HG03457 (cell line): ENCODE results near the gene SLC10A7.

Experiments used
- ATAC-seq: cut with Tn5 transposase; IDR thresholded peaks from one replicate; pipeline ENCODE4 v1.9.1; 2021; ENCODE audit warnings: moderate number of reproducible peaks; ENCODE audit not compliant: unreplicated experiment

The SLC10A7 gene

DNA sequence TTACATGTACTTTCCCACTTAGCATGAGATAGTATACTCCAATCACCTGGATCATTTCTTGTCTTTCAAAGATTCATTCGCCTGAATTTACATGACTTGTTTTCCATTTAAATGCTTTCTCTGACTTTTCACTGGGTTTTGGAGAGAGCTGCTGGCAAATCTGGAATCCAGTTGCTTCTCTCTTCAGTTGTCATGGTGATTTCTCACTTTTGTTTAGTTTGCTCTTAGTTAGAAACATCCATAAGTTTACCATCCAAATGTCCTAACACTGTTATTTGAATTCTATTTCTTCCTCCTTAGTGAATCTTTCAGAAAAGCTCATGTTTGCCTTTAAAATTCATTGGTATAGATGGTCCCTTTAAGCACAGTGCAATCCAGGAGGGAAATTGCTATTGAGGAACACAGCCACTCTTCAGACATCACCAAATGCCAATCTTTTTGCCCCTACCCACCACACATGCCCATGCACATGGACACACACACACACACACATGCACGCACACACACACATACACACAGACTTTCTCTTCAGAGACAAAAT, 255.7 kb downstream of the SLC10A7 start:
- no peak for ATAC-seq

DNA sequence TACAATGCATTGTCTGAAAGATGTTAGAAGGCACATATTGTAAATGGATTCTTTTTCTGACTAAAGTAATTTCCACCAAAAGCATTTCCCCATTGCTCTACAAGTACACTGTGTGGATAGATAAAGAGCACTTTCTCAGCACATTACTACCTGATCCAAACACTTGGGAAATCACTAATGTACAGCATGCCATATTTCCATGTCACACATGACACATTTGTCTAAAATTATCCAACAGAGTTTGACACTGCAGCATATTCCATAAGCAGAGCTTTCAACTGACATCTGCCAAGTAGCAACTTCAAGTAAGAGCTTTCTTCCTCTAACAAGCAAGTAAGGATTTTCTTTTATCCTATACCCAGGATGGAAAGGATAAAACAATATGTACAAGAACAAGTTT, 257.9 kb downstream of the SLC10A7 start:
- no peak for ATAC-seq

DNA sequence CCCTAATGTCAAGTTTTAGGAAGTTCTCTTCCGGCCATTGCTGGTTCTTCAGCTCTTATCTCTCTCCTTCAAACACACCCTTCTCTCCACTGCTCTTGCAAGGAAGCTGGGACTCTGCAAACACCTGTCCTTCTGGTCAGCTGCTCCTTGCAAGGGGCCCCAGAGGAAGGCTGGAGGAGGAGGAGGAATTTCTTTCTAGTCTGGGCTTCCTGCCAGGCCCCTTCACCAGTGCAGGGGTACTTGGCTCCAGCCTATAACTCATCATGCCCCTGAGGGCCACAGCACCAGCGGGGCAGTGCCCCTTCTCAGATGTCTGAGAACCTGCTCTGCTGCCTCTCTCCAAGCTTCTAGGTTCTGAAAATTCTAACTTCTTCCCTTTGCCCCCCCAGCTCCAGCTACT, 260.7 kb downstream of the SLC10A7 start:
- no peak for ATAC-seq

DNA sequence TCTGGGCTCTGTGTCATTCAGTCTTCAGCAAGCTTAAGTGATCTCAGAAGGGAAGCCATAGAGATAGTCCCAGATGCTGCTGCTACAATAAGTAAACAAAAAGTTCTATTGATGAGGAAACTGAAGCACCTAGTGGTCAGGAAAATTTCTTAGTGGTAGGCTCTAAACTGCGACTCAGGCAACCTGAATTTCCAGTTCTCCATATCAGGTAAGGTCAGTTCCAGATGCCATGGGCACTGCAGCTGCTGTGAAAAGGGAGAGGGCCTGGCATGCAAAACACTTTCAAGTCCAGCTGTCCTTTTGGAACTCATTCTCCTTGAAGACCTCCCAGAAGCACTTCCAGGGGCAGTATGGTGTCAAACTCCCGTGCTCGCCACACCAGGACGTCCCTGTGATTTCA, 261.2 kb downstream of the SLC10A7 start:
- no peak for ATAC-seq

DNA sequence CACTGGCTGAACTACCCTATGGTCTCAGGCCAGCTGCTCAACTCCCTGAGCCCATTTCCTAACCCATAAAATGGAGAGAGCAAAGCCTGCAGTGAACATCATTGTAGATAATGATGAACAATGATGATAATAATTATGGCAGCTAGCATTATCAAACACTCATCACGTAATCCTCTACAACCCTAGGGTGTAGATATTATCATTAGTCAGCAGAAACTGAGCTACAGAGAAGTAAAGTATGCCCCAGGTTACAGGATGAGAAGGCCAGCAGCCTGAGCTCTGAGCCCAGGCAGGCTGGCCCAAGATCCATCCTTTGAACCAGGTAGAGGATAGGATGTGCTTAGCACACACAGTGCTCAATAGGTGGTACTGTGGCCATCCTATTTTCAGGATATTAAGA, 264.2 kb downstream of the SLC10A7 start:
- ATAC-seq = no peak

DNA sequence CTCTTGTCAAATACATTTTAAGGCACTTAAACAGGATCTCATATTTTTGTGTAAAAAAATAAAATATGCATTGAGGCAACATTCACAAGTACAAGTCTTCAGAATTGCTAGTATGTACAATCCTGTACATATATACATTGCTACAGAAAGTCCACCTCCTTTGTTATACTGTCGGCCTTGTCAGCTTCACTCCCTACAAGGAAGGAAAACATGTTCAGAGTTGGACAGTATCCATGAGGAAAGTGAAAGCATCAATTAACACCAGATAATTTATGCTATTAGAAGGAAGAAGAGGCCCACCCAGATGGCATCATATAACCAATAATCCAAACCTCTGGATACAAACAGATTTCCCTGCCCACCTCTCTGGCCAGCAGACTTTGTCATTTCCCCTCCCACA, 265.4 kb downstream of the SLC10A7 start:
- ATAC-seq = no peak

DNA sequence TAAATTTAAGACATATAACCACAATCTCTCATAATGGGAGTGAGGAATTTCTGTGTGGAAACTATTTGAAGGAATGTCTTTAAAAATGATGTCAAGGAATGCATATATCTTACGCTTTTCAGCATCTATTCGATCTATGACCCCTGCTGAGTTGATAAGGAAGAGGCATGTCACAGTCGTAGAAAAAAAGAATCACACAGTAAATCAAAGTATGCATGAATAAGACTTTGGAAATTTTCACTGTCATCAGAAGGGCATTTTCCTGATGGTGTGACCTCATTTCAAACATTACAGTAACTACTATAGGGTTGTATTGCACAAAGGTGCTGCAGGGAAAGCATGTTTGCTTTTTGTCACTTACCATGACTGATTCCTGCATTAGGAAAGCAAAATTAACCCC, 265.9 kb downstream of the SLC10A7 start:
- no peak for ATAC-seq

DNA sequence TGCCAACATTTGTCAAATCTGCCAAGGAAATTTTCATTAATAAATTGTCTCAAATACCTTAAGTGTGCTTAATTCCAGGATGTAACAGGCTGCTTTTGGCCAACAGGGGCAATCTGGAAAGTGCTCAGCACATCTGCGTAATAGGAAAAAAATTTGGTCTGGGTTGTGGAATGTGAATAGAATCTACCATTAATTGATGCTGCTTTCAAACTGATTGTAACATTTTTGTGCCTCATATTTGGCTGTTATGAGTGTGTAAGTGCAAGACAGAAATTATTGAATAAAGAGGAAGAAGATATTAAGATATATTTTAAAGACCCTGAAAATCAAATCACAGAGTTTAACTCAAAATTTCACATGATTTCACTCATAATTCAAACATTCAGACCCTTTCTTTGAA, 266.3 kb downstream of the SLC10A7 start:
- ATAC-seq = no peak

DNA sequence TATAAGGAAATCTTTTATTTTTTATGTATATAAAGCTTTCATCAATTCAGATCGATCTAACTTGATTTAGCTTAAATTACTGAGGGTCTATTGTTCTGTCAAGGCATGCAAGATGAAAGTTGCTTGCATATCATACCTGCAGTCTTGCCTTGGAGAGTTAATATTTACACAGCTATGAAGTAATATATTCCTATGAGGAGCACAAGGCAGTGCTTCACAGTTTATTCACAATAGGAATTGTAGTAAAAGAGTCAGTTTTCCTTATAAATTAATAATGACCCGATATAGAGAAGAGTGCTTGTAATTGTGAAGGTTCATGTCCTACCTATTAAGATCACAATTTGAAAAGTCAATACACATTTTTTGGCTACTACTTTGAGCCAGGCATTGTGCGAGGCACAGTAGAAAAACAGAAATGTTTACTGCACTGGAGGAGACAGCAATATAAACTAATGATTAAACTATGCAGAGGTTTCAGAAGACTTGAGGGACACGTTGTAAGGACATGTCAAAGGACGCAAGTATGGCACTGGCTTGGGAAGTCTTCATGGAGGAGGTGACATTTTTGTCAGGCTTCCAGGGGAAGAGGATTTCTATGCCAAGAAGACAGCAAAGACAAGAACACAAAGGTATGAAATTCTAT, 268.6 kb downstream of the SLC10A7 start:
- ATAC-seq = no peak

DNA sequence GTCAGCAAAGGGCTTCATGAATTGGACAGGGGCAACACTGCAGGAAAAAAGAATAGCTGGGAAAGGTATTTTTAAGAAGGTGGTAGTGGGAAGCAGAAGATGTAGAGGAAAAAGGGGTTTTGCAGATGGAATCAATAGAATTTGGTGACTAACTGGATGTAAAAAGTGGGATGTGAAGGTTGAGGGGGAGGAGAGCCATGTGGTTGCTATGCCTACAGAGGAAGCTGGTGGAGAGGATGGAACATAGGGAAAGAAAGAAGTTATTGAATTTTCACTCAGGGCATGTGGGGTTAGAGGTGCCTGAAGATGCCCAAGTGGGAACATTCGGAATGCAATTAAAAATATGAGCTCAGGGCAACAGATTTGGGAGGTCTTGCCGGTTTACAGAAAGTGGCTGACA, 274.4 kb downstream of the SLC10A7 start:
- ATAC-seq = no peak

DNA sequence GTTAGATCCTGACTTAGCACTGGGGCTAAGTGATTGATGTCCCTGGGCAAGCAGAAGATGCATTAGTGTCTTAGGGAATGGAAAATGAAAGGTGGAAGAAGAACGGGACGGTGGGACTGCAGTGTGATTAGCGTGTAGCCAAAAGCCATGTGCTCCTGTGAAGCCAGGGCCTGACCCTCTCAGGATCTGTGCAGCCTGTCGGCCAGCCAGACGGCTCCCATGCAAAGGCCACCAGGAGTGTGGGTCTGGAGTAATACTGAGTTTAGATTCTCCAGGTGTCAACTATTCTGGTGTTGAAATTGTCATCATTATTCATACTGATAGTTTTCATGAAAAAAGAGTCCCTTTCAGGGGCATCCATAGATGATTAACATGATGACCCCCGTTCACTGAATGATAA, 275.4 kb downstream of the SLC10A7 start:
- no peak for ATAC-seq

DNA sequence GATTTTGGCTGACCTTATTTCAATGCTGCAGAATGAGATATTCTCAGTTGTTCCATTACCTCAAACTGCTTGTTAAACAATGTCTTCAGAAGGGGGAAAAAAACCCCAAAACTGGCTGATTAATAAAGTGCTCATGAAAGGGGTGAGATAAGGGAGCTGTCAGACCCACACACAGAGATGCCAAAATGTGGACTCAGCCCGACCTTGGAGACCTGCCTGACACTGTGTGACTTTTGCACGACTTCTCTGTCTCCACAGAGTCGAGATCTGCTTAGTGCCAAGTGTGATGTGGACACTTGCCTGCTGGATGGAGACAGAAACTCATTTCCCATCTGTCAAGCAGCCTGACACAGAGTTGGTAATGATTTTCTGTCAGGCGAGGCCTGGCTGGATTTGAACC, 275.9 kb downstream of the SLC10A7 start:
- no peak for ATAC-seq

DNA sequence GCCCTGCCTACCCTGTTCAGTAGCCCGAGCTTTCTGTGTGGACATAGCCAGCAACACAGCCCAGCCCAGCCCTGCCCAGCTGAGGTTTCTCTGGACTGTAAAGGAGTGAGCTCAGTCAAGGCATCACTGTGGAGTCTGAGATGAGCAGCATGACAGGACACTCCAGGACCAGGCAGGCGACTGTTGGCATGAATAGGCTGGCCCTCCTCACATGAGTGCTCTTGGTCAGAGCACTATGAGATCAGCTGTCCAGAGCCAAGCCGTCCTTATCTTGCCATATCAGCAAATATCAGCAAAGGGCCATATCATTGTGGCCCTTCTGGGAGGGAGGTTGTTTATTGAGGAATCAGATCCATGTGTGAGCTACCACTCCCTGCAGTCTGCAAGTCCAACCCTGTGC, 276.5 kb downstream of the SLC10A7 start:
- no peak for ATAC-seq

DNA sequence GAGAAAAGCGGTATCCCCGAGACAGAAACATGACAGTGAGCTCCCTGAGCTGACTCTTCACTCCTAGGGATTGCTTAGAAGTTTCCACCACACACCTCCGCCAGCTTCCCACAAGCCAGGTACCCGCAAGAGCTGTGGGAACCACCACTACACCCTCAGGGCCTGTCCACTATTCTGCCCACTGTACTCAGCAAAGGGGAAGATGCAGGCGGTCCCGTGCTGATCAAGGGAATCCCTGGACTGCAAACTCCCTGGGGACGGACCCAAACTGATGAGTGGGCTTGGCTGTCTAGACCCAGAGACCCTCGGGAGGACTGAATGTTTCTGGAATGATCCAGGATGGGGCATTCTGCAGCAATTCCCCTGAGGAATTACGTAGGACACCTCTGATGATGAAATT, 277.2 kb downstream of the SLC10A7 start:
- ATAC-seq = no peak

DNA sequence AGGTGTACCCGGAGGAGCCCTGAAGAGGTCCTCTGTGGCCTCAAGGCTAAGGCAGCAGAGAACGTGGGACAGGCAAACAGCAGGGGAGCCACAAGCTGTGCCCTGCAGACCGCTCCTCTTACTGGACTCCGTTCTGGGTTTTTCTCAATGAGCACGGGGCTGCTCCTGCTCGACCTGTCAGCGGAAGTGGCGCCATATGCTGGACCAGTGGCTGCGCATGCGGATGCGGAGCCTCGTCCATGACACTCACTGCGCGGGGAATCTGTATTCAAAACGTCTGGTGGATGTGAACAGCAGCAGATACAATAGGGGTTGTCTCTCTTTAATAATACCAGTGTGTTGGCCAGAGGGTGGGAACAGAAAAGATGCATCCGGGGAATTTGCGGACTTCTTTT, 277.9 kb downstream of the SLC10A7 start:
- ATAC-seq = no peak

DNA sequence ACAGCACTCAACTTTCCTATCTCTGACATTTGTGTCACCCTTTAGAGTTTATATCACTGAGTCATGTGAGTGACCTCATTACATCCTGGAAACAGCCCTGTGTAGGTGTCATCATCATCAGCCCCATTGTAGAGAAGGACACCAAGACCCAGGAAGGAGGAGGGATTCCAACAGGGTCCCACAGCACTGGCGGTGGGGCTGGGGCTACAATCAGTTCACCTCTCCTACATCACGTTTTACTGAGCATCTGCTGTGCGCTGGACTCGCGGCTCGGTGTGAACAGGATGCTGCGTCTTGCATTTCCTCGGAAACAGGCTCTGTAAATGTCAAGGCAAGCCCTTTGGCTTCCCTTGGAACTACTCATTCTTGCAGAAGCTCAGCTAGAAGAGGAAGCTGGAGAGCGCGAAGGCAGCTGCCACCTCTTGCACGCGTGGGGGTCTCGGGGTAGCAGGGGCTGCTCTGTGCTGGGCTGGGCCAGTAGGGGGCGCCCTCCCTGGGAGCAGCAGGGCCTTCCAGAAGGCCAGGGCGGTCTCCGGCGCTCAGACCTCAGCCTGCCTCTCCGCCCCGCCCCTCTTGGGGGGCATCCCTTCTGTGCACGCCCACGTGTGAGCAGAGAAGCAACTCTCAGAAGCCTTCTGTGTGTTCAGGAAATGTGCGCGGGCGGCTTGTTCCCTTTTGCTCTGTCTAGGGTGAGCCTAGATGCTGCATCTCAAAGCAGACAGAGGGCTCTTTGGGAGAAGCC, 278.4 kb downstream of the SLC10A7 start:
- peak; percentile 90 for ATAC-seq

DNA sequence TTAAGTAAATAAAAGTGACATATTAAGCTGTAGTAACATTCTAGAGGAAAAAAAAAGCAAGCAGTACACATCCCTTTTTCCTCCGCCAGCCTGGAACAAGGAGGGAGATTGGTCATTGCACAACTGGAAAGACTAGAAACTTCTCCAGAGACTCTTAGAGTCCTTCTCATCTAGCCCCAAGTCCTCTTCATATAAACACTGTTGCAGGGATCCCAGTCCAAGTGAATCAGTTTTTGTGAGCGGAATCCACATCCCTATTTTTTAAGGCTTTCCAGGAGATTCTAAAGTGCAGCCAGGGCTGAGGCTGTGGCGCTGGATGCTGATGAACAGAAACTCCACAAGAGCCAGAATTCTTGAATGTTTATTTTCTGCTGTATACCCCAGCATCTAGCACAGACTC, 283.6 kb downstream of the SLC10A7 start:
- no peak for ATAC-seq

DNA sequence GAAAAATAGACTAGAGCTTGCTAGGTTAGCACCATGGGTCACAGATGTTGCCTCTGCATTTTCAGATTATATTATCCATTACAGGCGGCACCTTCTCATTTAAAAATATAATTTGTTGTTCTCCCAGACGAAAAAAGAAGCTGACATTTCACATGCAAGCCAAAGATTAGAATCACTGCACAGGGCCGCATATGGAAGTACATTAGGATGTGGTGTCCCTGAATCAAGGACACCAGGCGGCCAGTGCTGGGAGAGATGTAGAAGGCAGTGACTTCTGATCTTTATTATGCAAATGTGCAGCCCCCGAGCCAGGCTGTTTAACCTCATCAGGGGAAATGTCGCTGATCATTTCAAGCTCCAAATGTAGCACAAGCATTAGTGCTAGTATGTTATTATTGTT, 284.6 kb downstream of the SLC10A7 start:
- no peak for ATAC-seq

DNA sequence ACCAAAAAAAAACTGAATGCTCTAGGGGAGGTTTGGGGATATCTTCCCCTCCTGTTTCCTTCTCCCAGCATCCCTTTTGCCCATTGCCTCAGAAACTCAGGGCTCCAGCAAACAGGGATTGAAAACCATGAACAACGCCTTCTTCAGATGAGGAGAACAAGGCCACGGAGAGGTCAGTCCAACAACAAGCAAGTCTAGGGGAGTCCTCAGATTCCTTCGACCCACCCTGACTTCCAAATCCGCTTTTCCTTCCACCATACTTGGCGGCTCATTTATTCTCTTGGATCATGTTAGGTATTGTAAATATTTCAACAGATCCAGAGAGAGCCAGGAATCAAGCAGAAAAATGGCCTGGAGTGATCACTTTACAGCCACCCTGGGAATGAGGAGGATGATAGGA, 285.5 kb downstream of the SLC10A7 start:
- no peak for ATAC-seq

DNA sequence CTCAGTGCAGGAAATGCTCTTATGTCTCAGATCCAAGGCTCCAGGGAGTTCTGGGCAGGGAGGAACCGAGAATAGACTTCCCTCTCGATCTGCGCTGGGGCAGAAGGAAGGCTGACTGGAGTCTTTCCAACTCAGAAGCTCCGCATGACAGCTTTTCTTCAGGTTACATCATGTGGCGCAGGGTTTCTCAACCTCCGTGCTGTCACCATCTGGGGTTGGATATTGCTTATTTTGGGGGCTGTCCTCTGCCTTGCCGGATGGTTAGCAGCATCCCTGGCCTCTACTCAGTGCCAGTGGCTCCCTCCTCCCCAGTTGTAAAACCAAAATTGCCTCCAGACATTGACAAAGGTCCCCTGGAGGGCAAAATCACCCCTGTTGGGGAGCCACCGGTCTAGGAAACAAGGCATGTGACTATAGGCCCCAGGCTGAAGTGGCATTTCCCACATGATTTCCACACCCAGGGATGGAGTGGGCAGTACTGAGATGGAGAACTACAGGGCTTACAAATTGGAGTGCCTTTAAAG, 286.0 kb downstream of the SLC10A7 start:
- ATAC-seq = no peak

DNA sequence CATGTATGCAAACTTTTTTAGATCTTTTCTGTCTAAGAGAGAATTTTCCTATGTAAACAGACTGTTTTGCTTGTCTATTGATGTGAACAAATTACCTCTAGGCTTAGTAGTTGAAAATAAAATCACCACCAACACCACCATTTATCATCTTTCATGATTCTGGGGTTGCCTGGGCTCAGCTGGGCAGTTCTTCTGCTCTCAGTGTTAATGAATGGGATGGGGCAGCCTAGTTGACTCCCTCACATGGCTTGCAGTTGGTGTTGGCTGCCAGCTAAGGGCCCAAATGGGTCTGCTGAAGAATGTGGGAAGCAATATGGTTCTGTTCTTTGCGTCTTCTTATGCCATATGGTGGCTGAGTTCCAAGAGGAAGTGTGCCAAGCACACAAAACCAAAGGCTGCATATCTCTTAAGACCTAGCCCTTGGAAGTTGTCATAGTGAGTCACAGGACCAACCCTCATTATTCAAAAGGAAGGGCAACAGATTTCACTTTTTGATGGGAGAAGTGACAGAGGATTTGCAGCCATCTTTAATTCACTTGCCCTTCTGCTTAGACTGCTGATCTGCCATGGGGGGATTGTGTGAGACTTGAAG, 289.5 kb downstream of the SLC10A7 start:
- ATAC-seq = no peak

DNA sequence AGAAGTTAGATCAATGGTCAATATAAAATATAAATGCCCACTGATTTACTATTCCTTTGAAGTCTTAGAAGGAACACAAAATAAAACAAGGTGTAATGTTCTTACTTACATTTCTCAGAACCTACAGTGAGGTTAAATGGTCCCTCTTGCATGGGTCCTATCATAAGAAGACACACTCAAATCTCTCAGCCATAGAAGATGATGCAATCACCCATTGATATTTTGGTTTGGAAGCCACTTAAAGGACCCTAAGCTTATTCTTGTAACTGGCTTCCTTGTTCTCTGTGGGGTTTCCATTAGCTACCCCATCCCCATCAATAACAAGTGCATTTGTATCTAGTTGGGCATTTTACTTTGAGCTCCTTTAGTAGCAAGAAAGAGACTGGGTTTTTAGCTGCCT, 292.3 kb downstream of the SLC10A7 start:
- ATAC-seq = no peak
